ENCODE results near the gene GLIPR1L1.
"Not testable (repeated sequence)": the region's sequence is repeated elsewhere in the genome, so short reads cannot be mapped to it uniquely, and the experiment has no call there.

Gene GLIPR1L1

DNA sequence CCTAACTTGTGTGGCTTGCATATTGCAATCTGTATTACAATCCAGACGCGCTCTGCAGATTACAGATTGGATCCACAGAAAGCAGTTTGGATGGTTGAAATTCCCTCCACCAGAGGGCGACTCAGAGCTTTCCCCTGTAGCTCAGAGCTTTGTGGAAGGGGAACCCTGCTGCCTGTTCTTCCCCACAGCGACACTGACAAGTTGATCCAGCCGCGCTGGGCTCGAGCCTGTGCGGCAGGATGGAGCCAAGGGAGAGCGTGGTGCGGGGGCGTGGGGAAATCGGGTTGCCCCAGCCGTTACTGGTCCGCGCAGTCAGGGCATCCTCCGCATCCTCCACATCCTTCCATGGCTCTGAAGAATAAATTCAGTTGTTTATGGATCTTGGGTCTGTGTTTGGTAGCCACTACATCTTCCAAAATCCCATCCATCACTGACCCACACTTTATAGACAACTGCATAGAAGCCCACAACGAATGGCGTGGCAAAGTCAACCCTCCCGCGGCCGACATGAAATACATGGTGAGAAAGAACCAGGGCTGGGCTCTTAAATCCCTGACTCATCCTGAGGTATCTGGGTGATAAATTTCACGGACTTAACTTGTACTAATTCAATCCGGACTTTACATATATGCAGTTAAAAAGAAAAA is at the start of gene GLIPR1L1:
GLIPR1L1 (plus strand) TSS at position 287 of the 647 bp plus-strand sequence; CDS start at position 346, 59 bp downstream.
- peak; percentile 89 for DNase-seq

- DNase-seq: no peak
Measured at GRCh38 chr12:75288860-75289259, 45.6 kb upstream of the GLIPR1L1 start.

DNA sequence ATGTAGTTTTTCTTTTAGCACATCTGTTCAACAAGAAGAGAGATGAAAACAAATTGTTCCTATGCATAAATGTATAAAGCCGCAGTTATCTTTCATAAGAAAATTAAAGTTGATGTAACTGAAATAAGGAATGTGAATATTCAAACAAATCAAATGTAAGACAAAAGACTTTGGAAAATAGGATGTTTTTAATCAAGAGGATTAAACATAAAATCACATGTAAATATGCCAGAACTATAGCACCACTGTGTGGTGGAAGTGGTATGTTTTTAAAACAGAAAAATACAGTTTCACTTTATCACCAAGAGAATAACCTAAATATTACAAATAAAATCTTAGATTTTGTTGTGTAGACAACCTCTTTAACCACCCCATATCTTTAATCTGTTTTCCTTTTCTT is 44.7 kb upstream of the GLIPR1L1 start:
- DNase-seq: no peak

- no peak for DNase-seq
Measured at GRCh38 chr12:75291014-75291413, 43.5 kb upstream of the GLIPR1L1 start.

DNA sequence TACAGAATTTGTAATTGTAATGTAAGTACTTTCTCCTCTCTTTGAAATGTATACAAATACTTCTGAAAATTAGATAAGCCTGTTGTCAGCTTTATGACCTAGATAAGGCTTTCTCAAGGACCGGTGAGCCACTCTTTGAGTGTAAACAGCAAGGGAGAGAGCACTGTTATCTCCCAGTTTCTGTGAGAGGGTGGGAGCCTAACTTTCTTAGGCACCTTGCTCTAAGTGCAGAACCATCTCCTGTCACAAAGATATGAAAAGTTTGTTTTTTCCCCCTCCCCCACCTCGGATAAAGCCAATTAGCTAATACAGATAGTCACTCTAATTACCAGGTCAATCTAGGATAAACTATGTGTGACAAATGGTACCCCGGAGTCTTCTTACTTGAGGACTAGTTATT is 40.1 kb upstream of the GLIPR1L1 start:
- no peak for DNase-seq

GRCh38 chr12:75294797-75295196 is 39.7 kb upstream of the GLIPR1L1 start:
- DNase-seq: no peak

- no peak for DNase-seq
Measured at GRCh38 chr12:75302225-75302624, 32.2 kb upstream of the GLIPR1L1 start.

GRCh38 chr12:75302781-75303180 is 31.7 kb upstream of the GLIPR1L1 start:
- no peak for DNase-seq

DNA sequence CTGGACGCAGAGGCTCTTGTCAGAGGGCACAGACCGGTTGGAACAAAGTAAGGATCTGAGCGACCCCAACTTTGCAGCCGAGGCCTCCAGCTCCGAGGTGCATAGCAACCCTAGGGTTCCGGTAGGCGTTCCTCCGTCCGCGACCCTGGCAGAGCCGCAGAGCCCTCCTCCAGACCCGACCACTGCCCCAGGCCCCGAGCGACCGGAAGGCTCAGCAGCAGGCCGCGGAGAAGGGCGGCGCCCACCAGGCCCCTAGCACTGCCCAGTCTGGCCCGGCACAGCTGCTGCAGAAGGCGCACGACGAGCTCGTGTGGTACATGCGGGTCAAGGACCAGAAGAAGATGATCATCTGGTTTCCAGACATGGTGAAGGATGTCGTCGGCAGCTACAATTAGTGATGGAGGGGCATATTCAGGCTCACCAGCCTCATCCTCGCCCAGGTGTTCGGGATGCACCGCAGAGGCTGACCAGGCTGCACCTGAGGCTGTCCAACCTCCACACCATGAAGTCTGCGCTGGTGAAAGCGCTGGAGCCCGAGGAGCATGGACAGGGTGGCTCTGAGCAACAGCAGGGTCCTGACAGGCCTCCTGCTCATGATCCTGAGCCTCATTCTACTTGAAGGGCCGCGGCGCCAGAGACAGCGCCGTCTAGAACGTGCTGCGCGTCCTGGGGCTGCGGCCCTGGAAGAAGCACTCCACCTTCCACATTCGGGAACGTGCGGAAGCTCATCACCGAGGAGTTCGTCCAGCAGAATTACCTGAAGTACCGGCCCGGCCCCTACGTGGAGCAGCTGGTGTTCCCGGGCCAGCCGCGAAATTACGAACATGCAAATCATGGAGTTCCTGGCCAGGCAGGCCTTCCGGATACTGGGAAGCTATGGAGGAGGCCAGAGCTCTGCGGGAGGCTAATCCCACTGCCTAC is 28.8 kb upstream of the GLIPR1L1 start:
- no peak for DNase-seq

DNA sequence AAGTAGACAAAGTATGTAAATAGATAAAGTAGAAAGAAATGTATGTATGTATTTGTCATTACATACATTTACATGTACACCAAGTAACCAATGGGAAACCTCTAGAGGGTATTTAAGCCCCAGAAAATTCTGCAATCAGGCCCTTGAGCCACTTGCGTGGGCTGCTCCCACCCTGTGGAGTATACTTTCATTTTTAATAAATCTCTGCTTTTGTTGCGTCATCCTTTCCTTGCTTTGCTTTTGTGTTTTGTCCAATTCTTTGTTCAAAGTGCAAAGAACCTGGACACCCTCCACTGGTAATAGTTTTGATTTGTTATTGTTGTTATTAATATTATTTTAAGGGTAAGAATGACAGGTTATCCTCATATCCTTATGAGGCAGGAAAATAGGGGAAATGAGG is 26.2 kb upstream of the GLIPR1L1 start:
- DNase-seq: no peak

- no peak for DNase-seq
Measured at GRCh38 chr12:75311369-75311768, 23.1 kb upstream of the GLIPR1L1 start.

GRCh38 chr12:75315518-75315917 is 19.0 kb upstream of the GLIPR1L1 start:
- DNase-seq: no peak

DNA sequence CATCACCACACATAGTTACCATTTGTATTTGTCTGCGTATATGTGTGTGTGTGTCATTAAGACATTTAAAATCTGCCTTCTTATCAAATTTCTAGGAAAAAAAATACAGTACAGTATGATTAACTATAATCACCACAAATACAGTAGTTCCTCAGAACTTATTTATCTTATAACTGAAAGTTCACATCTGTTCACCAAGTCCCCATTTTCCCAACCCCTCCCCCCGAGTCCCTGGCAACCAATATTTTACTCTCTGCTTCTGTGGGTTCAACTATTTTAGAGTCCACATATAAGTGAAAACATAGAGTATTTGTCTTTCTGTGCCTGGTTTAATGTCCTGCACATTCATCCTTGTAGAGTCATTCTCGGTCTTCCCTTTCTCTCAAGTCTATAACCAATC is 16.7 kb upstream of the GLIPR1L1 start:
- no peak for DNase-seq

- no peak for DNase-seq
Measured at GRCh38 chr12:75322464-75322863, 12.0 kb upstream of the GLIPR1L1 start.

DNA sequence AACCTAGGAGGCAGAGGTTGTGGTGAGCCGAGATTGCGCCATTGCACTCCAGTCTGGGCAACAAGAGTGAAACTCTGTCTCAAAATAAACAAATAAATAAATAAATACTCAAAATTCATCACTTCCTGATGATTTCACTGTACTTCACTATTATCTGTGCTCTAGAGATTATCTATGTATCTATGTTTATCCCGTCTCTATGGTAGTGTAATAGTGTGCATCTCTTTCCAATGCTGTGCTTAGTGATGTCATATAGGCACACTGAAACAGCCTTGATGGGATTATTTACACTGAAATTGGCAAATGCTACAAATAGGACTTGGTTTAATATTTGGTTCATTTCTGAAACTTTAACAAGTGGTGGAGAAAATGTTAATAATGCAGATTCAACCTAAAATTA is 10.8 kb upstream of the GLIPR1L1 start:
- DNase-seq: no peak

DNA sequence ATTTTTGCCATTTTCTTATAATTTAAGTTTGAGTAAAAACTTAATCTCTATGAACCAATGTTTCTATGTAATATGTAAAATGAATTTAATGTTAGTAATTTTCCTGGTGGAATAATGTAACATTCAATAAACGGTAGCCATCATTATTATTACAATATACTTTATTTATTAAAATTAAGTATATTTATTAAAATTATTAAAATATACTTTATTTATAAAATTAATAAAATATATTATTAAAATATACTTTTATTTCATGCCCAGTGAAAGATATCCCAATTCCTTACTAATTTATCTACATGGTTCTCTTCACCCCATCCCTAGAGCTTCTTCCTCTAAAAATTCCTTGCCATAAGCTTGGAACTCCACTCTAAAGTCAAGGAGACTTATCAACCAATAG is 6.8 kb upstream of the GLIPR1L1 start:
- no peak for DNase-seq

DNA sequence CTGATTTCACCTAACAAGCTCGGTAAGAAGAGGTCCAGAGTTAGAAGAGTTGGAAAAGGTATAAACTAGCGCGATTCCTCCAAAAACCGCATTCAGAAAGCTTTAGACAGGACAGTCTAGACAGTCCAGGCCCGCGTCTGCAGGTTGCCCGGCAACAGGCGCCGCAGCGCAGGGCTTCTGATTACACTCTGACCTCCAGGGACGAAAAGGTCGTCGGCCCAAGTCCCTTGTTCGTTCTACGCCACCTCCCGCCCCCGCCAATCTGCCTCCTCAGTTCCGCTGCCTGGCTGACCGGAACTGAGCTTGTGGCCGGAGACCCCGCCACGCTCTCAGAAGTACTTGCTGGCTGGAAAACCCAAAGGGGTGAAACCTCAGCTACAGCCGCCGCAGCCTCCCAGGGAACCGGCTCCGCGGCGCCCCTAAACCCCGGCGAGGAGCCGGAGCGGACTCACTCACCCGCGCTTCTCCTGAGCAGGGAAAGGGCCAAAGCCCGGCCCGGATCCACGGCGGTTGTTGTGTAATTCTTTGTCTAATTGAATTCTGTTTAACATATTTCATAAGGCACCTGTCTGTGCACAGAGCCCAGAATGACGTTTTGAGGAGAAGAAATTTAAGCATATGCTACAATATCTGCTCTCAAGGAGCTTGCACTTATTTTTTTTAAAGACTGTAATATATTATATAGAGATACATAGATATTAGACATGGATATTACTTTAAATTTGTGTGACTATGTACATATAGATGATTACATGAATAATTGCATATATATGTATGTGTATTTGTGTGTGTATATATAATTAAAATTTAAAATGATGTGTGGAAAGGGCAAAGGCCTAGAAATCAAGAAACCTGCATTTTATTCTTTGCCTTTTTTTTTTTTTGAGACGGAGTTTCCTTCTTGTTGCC is 4.3 kb upstream of the GLIPR1L1 start, which contains the start of gene CAPS2:
CAPS2 (minus strand) TSS at position 407 of the 909 bp plus-strand sequence. CDS start 3,826 bp downstream, outside the sequence.
- DNase-seq: peak; percentile 81

GRCh38 chr12:75337905-75338304 is 3.4 kb downstream of the GLIPR1L1 start:
- no peak for DNase-seq

DNA sequence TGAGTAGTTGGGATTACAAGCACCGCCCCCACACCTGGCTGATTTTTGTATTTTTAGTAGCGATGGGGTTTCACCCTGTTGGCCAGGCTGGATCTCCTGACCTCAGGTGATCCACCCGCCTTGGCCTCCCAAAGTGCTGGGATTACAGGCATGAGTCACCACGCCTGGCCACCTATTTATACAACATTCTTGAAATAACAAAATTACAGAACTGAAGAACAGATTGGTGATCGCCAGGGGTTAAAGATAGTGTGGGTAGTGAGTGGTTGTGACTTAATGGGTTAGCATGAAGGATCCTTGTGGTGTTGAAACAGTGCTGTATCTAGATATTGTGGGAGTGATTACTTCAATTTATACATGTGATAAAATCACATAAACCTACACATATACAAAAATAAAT is 7.4 kb downstream of the GLIPR1L1 start:
- no peak for DNase-seq

- DNase-seq: no peak
Measured at GRCh38 chr12:75345531-75345930, 11.1 kb downstream of the GLIPR1L1 start.

DNA sequence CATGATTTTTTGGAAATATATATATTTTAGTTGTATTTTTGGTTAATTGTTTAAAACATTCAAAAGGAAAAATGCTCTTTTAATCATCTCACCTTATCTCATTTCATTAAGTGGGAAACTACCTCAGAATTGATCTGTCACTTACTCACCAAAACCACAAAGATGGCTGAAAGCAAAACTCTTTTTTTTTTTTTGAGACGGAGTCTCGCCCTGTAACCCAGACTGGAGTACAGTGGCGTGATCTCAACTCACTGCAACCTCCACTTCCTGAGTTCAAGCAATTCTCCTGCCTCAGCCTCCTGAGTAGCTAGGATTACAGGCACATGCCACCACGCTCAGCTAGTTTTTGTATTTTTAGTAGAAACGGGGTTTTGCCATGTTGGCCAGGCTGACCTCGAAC is 11.7 kb downstream of the GLIPR1L1 start:
- DNase-seq: not testable (repeated sequence)

GRCh38 chr12:75349946-75350345 is 15.5 kb downstream of the GLIPR1L1 start:
- no peak for DNase-seq

GRCh38 chr12:75350413-75350812 is 15.9 kb downstream of the GLIPR1L1 start:
- DNase-seq: no peak

All from NCI-H2227 treated with DMSO at 0.1 percent for 48 hours (cell line).